Testis (tissue), 3 donors: ENCODE measurements around the gene PRR29. TPM values are rescaled to one million over a fixed set of nuclear protein-coding genes. Genes with fewer than 3 reads are reported as not detected.
A peak's percentile ranks its signal among the peaks of the same experiment; 100 is the strongest.
"Not testable (repeated sequence)": the region's sequence is repeated elsewhere in the genome, so short reads cannot be mapped to it uniquely, and the experiment has no call there.

ENCODE experiments used
- DNase-seq: peaks from one replicate; pipeline ENCODE4 v3.0.0-alpha.2; 2019
- H3K27ac ChIP-seq, 2 donors: fragments of 200-600 bp; sonication (generic); one replicate each; pipeline ENCODE4 v1.5.1; 2019
- H3K27me3 ChIP-seq: fragments of 200-600 bp; sonication (generic); one replicate; pipeline ENCODE4 v1.5.1; 2019
- H3K36me3 ChIP-seq: fragments of 200-600 bp; sonication (generic); one replicate; pipeline ENCODE4 v1.5.1; 2017; ENCODE audit warnings: low read depth; ENCODE audit errors: missing control alignments
- H3K4me1 ChIP-seq: fragments of 200-600 bp; sonication (generic); one replicate; pipeline ENCODE4 v1.5.1; 2019
- H3K4me3 ChIP-seq, 2 donors: fragments of 200-600 bp; sonication (generic); one replicate each; pipeline ENCODE4 v1.5.1; 2017 to 2019
- H3K9me3 ChIP-seq: fragments of 200-600 bp; sonication (generic); one replicate; pipeline ENCODE4 v1.5.1; 2017
- POLR2A ChIP-seq: fragments of 450-650 bp; IDR thresholded peaks from one replicate; pipeline ENCODE4 v1.6.1; 2017; ENCODE audit warnings: antibody characterized with exemption, mild to moderate bottlenecking, moderate library complexity
- WGBS, 2 donors: methylation state at CpG; one replicate each; pipeline ENCODE4 v1.1.5; 2018; 5-methylcytosine and 5-hydroxymethylcytosine counted together
- intact Hi-C: fragments of 100-400 bp; cut with DNase I; formaldehyde crosslinking; loops from one replicate; pipeline ENCODE4 v1.15.1; 2023; ENCODE audit warnings: low total_unique reads
- polyA plus RNA-seq: library from polyadenylated mRNA; stranded (reverse); fragments of 350-450 nt; fragmentation: Illumina TruSeq; extraction: RNeasy Lipid Tissue Mini Kit (QIAGEN cat#74804); gene quantifications from one replicate; pipeline ENCODE4 v1.2.3, GENCODE V29; 2014; ENCODE audit warnings: low read depth, low replicate concordance; ENCODE audit not compliant: insufficient read depth
- total RNA-seq, 2 donors: library from RNA; depleted of rRNA; stranded (reverse); fragments of >200 nt; gene quantifications; one replicate each; pipeline ENCODE4 v1.2.3, GENCODE V29; 2016
- TF ChIP-seq, protein P1 (sequence below), 3 experiments: fragments of 450-650 bp in 2 of 3; fragments of 200-600 bp in 1 of 3; sonication (generic) in 1 of 3; IDR thresholded peaks; one replicate each; pipeline ENCODE4 v1.5.1; 2016 to 2019; ENCODE audit warnings: antibody characterized with exemption in 3 of 3, mild to moderate bottlenecking in 2 of 3, moderate library complexity in 1 of 3

The PRR29 gene
- total and polyA plus RNA-seq, 3 donors from 2014 or later: 8.6 to 21.8 (median 12.2) TPM

DNA sequence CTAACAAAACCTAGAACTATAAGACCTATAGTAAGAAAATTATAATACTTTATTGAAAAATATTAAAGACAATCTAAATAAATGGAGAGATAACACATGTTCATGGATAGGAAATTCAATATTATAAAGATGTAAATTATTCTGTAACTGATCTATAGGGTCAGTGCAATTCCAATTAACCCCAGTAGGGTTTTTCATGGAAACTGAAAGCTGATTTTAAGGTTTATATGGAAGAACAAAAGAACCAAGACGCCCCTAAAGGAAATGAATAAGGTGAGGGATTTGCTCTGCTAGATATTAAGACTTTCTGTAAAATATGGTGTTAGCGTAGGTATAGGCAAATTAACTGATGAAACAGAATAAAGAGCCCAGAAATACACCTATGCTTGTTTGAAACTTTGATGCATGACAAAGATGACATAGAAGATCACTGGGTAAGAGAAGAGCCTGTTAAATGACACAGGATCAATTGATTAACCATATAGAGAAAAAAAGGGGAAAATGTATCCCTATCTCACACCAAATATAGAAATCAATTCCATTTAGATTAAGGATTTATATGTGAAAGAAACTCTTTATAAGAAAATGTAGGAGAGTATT is 19.3 kb downstream of the PRR29 start:
- TF ChIP-seq, protein P1, sequence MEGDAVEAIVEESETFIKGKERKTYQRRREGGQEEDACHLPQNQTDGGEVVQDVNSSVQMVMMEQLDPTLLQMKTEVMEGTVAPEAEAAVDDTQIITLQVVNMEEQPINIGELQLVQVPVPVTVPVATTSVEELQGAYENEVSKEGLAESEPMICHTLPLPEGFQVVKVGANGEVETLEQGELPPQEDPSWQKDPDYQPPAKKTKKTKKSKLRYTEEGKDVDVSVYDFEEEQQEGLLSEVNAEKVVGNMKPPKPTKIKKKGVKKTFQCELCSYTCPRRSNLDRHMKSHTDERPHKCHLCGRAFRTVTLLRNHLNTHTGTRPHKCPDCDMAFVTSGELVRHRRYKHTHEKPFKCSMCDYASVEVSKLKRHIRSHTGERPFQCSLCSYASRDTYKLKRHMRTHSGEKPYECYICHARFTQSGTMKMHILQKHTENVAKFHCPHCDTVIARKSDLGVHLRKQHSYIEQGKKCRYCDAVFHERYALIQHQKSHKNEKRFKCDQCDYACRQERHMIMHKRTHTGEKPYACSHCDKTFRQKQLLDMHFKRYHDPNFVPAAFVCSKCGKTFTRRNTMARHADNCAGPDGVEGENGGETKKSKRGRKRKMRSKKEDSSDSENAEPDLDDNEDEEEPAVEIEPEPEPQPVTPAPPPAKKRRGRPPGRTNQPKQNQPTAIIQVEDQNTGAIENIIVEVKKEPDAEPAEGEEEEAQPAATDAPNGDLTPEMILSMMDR (IDR thresholded peaks at IDR 0.05): peak in 2 of 3 experiments; percentile 9 to 34
- no peak for TF ChIP-seq POLR2A
- no peaks in the 10 kb centered on the region for H3K36me3 ChIP-seq
- DNase-seq: no peak
- WGBS, 2 donors: 83 to 90% methylated on average over 2 of the region's 2 CpGs
- no peaks in the 10 kb centered on the region for H3K4me1 ChIP-seq
- no peak overlapping the region for H3K4me3 ChIP-seq
- no peaks in the 10 kb centered on the region for H3K9me3 ChIP-seq
- no peak overlapping the region for H3K27ac ChIP-seq
- H3K27me3 ChIP-seq: no peaks in the 10 kb centered on the region
- intact Hi-C loops: no loop called here

DNA sequence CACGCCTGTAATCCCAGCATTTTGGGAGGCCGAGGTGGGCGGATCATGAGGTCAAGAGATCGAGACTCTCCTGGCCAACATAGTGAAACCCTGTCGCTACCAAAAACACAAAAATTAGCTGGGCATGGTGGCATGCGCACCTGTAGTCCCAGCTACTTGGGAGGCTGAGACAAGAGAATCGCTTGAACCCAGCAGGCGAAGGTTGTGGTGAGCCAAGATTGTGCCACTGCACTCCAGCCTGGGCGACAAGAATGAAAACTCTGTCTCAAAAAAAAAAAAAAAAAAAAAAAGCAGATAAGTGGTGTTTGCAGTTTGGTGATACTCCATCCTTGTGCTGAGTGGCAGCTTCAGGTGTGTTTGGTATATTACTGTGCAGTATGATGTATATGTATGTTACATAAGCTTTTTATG is 21.4 kb downstream of the PRR29 start:
- H3K27me3 ChIP-seq, H3K4me3 ChIP-seq, H3K27ac ChIP-seq, H3K9me3 ChIP-seq, H3K36me3 ChIP-seq, H3K4me1 ChIP-seq, intact Hi-C loops: not testable (repeated sequence)
- DNase-seq: peak; percentile 9
- WGBS, 2 donors: 74 to 80% methylated on average over 9 of the region's 9 CpGs

DNA sequence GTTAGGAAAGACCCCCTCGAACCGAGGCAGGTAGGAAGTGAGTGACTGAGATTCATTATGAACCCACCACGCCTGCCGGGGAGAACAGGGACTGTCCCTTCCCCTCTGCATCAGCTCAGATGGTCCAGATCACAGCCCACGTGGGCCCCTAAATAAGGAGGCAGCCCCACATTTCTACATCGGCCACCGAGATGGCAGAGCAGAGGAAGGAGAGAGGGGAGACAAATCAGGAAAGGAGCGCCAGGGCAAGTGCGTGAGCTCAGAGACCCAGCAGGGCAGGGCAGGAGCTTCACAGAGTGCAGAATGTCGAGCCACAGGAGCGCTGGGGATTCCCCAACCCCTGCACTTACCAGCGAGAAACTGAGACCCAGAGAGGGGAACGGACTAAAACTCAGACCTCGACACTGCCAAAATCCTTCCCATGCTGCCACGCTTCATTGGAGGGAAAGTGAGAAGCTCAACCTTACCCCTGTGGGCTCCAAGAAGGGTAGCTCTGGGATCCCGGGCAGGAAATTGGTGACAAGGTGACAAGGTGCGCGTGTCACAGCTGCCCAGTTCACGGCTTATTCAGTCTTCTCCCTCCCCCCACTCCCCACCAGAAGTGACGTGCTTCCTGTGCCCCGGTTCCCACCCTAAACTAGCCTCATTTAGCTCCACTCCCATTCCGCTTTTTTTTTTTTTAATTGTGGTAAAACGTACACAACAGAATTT is 22.1 kb downstream of the PRR29 start, which contains the start of gene ICAM2:
ICAM2 (minus strand) TSS at position 578 of the 711 bp plus-strand sequence. CDS start 13,942 bp downstream, outside the sequence.
- Histone ChIP-seq H3K36me3 (no peaks in the 10 kb centered on the region), H3K4me1 (no peaks in the 10 kb centered on the region), H3K27me3 (no peaks in the 10 kb centered on the region), H3K9me3 (no peaks in the 10 kb centered on the region), H3K4me3 (peak within 1 kb of the TSS; percentile 6 to 21), H3K27ac (peak within 1 kb of the TSS in 1 of 2 donors; percentile 41)
- intact Hi-C loops: loop anchor here (10.0 kb wide), 1 partner anchor 105 kb away; the partner anchor contains the start of genes CSHL1 and GH1
- 55 to 61% methylated on average over 16 to 23 of the region's 23 CpGs for WGBS, 2 donors
- peak; percentile 35 for DNase-seq
- TF ChIP-seq, protein P1 (IDR thresholded peaks at IDR 0.05): no peak
- TF ChIP-seq POLR2A: no peak

DNA sequence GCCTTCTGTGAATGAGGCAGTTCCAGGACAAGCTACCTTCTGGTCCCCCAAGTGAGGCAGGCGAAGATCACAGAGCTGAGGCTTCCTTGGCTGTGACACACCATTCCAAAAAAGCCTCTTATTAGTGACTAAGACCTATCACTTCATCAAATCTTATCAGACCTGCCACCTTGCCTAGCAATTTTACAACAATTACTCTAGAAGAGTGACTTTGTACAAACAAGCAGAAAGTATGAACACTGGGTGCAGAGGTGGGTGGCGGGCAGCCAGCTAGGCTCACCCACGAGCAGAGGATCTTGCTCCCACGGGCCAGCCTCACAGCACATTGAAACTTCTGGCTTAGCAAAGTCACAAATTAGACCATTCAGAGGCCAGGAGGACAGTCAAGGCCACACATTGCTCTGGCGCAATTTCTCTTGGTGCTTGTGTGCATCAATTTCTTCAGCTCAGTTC is 24.5 kb downstream of the PRR29 start:
- Histone ChIP-seq H3K27ac (no peak overlapping the region), H3K27me3 (no peaks in the 10 kb centered on the region), H3K4me3 (no peak overlapping the region), H3K4me1 (no peaks in the 10 kb centered on the region), H3K36me3 (no peaks in the 10 kb centered on the region), H3K9me3 (no peaks in the 10 kb centered on the region)
- TF ChIP-seq, protein P1 (IDR thresholded peaks at IDR 0.05): no peak
- no peak for TF ChIP-seq POLR2A
- 55 to 58% methylated on average over 5 of the region's 5 CpGs for WGBS, 2 donors
- peak; percentile 15 for DNase-seq
- intact Hi-C loops: loop anchor here (10.0 kb wide), 1 partner anchor 108 kb away; the partner anchor contains the start of genes CSHL1 and GH1

DNA sequence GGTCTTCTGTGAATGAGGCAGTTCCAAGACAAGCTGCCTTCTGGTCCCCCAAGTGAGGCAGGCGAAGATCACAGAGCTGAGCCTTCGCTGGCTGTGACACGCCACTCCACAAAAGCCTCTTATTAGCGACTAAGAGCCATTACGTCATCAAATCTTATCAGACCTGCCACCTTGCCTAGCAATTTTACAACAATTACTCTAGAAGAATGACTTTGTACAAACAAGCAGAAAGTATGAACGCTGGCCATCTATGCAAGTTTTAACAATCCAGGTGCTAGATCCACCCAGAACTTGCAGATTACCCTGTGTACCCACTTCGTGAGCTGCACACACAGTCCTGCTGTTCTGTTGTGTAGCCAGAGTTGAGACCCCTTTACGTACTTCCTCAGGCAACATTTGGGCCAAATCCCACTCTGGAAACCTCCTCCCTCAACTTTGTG is 26.1 kb downstream of the PRR29 start:
- TF ChIP-seq POLR2A: no peak
- TF ChIP-seq, protein P1 (IDR thresholded peaks at IDR 0.05): no peak
- H3K27me3 ChIP-seq: no peaks in the 10 kb centered on the region
- no peaks in the 10 kb centered on the region for H3K9me3 ChIP-seq
- 87 to 90% methylated on average over 8 of the region's 8 CpGs for WGBS, 2 donors
- H3K4me1 ChIP-seq: no peaks in the 10 kb centered on the region
- DNase-seq: peak; percentile 9
- no peak overlapping the region for H3K27ac ChIP-seq
- no peak overlapping the region for H3K4me3 ChIP-seq
- no peaks in the 10 kb centered on the region for H3K36me3 ChIP-seq
- intact Hi-C loops: loop anchor here (10.0 kb wide), 1 partner anchor 109 kb away; the partner anchor contains the start of genes CSHL1 and GH1
